ENCODE results near the gene URB2.

GRCh38 chr1:229631966-229632365 is 5.9 kb downstream of the URB2 start:
- TF ChIP-seq CTCF (IDR thresholded peaks at IDR 0.05) (no peak), POLR2A (IDR thresholded peaks at IDR 0.05) (no peak), POLR2AphosphoS5 (IDR thresholded peaks at IDR 0.05) (no peak)

Measured in suprapubic skin (tissue), 4 donors.